Activated CD8-positive, alpha-beta memory T cell treated with anti-CD3 and anti-CD28 coated beads for 24 hours (primary cell): ENCODE results near the gene GFI1B.
A peak's percentile ranks its signal among the peaks of the same experiment; 100 is the strongest.
"Not testable (repeated sequence)": the region's sequence is repeated elsewhere in the genome, so short reads cannot be mapped to it uniquely, and the experiment has no call there.

Experiments
- DNase-seq: peaks from one replicate; pipeline ENCODE4 v3.0.0-alpha.2; 2020

The GFI1B gene

DNA sequence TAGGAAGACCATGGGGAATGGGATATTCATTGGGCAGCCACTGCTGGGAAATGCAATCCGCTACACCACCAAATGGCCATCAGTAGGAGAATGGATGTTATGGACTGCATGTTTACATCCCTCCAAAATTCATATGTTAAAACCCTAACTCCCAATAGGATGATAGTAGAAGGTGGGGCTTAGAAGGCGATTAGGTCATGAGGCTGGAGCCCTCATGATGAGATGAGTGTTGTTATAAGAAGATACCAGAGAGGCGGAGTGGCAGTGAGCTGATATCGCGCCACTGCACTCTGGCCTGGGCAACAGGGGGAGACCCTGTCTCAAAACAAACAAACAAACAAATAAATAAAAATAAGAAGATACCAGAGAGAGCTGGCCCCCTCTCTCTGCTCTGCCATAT is 36.2 kb downstream of the GFI1B start:
- DNase-seq = no peak

- DNase-seq = no peak
These were observed 44.8 kb downstream of the GFI1B start for GRCh38 chr9:133023117-133023890.

DNA sequence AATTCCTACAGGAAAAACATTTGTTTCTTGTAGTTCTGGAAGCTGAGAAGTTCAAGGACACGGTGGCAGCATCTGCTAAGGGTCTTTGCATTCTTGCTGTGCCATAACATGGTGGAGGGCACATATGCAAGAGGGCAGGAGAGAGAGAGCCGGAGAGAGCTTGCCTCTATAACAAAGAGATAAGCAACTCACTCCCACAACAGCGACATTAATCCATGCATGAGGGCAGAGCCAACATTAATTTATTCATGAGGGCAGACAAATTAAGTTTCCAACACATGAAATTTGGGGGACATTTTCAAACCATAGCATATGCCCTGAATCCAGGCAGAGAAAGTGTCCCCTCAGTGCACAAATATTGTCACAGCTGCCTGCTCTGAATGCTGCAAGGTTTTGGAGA is 47.9 kb downstream of the GFI1B start:
- DNase-seq = no peak

DNA sequence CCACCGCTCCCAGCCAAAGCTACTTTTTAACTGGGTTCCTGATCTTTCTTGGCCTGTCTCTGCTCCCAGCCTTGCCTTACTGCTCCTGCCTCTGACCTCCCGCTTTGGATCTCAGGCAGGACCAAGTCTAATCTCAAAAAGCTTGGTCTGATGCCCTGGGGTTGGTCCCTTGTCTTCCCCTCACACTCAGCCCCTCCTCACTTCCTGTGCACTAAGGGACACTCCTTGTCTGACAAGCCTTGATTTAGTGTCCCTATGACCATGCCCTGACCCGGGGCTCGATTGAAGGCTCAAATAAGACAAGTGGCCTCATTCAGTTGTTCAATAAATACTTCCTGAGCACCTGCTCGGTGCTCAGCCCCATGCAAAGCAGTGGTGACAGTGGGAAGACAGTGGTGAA is 48.6 kb downstream of the GFI1B start:
- no peak for DNase-seq

DNA sequence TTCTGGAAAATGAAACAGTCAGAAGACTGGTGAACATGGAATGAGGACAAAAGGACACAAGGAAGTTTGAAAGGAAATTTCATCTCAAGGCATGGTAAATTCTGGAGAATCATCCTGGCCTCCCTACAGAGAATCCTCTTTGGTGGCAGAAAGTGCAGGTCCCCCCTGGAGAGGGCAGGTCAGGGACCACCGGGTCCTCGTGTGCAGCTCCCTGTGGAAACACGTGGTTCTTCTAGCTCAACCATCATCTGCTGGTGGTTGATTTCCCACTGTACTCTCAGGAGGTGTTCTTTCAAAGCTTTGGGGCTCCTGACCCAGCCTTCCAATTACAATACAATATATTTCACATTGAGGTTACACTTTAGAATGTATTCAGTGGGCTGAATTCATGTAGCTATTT is 49.7 kb downstream of the GFI1B start:
- no peak for DNase-seq

DNA sequence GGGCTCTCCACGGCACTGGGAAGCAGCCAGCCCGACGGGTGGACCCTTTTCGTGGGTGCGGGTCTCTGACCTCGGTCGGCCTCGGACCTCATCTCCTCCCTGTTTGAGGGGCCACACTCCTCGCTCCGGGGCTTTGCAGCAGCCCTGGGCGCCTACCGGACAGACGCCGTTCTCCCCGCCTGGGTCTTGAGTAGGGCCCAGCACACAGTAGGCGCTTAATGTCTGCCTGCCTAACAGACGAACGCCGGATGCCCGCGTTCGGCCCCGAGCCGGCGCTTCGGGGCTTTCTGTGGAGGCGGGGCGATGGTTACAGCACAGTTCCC is 51.5 kb downstream of the GFI1B start:
- no peak for DNase-seq

- DNase-seq = peak; percentile 96
These were observed 52.0 kb downstream of the GFI1B start, which contains the start of gene GTF3C5 for GRCh38 chr9:133030317-133031129. Gene GTF3C5 (plus strand): TSS chr9:133030997. CDS start chr9:133031012, 15 bp downstream.

DNA sequence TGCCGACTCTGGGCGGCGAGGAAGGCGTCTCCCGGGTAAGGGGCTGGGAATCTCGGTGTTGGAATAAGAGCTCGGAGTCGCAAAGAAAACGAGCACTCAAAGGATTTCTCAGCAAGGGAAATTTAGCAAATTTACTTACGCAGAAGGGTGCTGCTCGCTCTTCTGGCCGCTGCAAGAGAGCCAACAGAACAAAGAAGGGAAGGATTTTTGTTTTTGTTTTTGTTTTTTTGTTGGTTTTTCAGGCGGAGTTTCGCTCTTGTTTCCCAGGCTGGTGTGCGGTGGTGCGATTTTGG is 52.6 kb downstream of the GFI1B start:
- DNase-seq = no peak

GRCh38 chr9:133031496-133031911 is 53.0 kb downstream of the GFI1B start:
- DNase-seq = no peak

DNA sequence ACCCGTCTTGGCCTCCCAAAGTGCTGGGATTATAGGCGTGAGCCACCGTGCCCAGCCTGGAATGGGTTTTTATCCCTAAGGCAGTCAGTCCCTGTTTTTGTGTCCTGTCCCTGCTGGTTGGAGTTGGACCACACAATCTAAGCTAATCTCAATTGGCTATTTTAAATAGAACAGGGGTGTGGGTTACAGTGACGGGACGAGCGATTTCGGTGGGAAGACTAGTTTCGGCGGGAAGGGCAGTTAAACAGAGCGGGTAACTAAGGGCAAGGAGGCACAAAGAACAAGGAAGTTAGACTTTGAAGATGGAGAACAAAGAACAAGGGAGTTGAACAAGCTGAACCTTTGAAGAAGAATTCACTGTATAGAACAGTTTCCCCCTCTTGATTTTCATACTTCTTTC is 53.7 kb downstream of the GFI1B start:
- no peak for DNase-seq

- no peak for DNase-seq
These were observed 57.2 kb downstream of the GFI1B start for GRCh38 chr9:133035669-133036068.

GRCh38 chr9:133037775-133038515 is 59.5 kb downstream of the GFI1B start:
- no peak for DNase-seq

DNA sequence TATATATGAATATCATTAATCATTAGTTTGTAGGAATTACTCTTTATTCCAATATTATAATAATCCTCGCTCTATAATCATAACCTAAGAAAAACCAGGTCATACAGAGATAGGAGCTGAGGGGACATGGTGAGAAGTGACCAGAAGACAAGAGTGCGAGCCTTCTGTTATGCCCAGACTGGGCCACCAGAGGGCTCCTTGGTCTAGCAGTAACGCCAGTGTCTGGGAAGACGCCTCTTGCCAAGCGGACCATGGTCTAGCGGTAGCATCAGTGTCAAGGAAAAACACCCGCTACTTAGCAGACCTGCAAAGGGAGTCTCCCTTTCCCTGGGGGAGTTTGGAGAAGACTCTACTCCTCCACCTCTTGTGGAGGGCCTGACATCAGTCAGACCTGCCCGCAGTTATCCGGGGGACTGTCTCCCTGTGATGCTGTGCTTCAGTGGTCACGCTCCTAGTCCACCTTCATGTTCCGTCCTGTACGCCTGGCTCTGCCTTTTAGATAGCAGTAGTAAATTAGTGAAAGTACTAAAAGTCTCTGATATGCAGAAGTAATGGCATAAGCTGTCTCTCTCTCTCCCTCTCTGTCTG is 62.5 kb downstream of the GFI1B start:
- DNase-seq = not testable (repeated sequence)
